Nucleus accumbens (tissue), 56 donors: ENCODE data around the gene ZER1.
"Not testable (repeated sequence)": the region's sequence is repeated elsewhere in the genome, so short reads cannot be mapped to it uniquely, and the experiment has no call there.

Source experiments
- DNase-seq, 56 donors: peaks; one replicate each; lab custom pipeline; 2025; lab: John Stamatoyannopoulos, UW

The ZER1 gene

DNA sequence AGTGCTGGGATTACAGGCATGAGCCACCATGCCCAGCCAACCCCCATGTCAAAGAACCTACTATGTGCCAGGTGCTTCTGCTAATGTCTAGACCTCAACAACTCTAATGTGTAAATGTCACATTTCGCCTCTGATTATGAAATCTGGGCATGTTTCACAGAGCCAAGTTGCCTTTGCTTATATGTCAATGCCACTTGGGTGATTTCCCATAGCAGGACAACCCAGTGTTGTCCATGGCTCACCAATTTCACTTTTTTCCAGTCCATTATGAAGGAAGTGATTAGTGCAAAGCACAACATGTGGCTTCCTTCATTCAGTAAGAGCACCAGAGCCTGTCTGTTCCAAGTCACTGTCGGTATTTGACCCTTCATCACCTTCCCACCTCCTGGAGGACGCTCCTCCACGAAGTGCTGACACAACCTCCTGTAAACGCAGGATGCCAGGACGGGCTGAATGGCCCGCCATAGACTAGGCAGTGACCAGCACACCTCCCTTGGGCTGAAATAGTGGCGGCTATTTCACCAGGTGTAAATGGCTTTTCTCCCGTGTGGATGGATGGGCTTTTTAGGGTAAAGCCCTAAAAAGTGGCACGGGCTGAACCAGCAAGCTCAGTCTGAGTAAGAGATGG is 70.4 kb downstream of the ZER1 start:
- DNase-seq, result no peak

DNA sequence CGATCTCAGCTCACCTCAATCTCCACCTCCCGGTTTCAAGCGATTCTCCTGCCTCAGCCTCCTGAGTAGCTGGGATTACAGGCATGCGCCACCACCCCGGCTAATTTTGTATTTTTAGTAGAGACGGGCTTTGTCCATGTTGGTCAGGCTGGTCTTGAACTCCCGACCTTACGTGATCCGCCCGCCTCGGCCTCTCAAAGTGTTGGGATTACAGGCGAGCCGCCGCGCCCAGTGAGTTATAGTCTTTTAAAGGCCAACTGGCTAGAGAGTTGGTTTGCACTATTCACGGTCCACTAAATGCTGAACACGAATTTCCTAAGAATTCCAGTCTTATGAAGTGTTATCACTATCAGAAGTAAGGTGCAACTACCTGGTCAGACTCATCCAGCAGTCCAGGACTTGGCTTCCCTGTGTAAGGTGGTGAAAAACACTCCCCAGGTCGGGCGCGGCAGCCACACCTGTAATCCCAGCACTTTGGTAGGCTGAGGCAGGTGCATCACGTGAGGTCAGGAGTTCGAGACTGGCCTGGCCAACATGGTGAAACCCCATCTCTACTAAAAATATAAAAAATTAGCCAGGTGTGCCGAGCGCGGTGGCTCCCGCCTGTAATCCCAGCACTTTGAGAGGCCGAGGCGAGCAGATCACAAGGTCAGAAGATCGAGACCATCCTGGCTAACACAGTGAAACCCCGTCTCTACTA is 72.5 kb downstream of the ZER1 start:
- not testable (repeated sequence) for DNase-seq

DNA sequence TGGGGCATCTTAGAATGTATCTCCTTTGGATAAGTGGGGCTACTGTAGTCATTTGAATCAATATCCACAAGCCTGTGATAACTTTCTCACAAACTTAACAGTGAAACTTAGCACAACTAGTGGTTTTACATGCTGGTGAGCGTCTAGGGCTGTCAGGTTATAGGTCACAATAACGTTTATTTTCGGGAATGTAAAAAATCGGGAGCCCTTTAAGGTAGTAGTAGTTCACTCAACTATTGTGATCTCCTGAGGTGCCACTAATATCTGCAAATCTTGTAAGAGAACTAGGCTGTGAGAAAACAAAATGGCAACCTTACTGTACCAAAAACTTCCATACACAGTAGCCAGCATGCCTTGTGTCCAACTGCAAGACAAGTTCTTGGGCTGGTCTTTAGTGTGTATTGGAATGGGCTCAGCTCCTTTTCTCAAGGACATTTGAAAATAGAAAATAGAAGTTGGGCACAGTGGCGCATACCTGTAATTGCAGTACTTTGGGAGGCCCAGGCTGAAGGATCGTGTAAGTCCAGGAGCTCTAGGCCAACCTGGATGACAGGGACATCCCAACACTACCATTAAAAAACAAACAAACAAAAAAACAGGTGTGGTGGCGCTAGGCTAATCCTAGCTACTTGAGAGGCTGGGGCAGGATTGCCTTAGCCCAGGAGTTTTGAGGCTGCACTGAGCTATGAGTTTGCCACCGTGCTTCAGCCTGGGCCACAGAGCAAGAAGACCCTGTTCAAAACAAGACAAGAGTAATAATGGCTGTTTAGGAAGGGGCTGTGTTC is 74.6 kb downstream of the ZER1 start:
- DNase-seq, result no peak

DNA sequence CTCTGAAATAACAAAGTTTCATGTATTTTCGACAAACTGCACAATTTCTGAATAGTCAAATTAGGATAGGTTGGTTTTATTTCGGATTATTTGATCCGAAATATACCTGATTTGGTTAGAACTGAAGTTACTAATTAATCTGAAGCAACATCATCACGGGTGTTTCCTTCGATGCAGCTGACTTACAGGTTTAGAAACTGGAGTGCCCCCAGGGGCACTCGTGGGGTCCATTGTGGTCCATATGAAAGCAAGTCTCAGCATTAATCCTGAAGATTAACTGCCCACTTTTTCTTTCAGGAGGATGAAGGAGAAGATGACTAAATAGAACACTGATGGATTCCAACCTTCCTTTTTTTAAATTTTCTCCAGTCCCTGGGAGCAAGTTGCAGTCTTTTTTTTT is 77.4 kb downstream of the ZER1 start:
- DNase-seq, result no peak

DNA sequence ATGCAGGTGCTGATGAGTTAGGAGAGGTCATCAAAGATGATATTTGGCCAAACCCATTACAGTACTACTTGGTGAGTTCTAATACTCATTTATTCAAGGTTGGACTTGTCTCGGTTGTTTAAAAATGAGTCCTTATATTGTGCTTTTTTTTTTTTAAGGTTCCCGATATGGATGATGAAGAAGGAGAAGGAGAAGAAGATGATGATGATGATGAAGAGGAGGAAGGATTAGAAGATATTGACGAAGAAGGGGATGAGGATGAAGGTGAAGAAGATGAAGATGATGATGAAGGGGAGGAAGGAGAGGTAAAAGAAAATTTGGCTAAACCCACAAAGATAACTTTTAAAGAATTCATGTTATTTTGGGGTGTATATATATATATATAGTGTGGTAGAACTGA is 78.0 kb downstream of the ZER1 start:
- not testable (repeated sequence) for DNase-seq

DNA sequence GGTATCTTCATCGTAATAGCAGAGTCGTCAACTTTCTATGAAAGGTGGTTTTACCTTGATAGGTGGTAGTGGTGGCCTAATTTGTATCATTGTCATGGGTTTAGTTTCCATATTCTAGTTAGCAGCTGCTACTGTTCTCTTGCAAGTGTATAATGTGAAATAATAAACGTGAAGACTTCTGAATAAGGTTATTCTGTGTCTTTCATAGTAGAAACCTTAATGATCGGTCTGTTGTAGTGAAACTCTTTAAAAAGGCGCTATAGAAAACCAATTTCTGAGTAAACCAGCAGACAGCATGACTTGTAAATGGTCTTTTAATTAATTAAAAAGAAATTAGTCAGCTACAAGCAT is 81.1 kb downstream of the ZER1 start:
- DNase-seq, result no peak

DNA sequence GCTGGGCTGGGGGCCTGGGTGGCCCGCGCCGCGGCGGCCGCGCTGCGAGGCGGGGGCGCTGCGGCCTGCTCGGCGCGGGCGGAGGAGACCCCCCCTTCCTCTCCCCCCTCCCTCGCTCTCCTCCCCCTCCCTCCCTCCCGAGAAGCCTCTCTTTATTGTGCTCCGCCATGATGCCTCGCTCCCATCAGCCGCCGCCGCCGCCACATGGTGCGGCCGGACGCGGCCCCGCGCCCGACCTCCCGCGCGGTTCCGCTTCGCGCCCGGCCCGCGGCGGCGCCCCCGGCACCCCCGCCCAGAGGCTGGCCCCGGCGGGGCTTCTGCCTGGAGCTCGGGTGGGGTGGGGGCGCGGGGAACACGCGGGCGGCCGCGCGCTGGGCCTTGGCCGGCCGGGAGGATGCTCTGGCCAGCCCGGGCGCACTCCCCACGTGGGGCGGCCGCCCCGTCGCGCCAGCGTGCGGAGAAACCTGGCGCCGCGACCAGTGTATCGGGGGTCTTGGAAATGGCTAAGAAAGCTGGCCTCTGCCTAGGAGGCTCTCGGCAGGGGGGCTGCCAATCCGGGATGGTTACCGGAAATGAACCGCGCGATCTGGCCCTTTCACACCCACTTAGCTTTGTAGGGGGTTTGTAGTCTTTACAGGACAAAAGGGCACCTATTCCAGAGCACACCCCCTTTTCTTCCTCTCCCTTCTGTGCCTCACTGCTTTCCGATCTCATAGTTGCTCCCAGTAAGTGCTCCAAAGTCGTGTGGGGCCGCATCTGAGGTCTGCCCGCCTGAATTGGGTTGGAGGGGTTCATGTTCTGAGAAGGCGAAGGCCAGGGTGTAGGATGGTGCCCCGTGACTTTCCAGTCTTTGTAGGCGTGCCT is 81.7 kb downstream of the ZER1 start:
- peak in 33 of 56 donors; percentile 7 to 64 (median 37) for DNase-seq

DNA sequence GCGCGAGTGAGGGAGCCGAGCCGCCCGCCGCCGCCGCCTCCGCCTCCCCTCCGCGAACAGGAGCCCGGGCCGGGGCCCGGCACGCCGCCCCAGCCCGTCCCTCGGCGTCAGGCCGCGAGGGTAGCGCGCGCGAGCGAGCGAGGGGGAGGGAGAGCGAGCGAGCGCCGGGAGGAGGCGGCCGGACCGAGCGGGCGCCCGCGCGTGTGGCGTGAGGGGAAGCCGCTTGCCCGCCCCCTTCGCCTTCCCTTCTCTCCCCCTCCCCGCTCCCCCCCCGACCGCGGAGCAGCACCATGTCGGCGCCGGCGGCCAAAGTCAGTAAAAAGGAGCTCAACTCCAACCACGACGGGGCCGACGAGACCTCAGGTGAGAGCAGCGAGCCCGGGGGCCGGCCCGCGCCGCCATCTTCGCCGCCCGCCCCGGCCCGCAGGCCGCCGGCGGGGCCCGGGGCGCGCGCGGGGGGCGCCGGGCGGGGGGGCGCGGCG is 82.4 kb downstream of the ZER1 start:
- DNase-seq, result peak in 26 of 56 donors; percentile 16 to 84 (median 66)

DNA sequence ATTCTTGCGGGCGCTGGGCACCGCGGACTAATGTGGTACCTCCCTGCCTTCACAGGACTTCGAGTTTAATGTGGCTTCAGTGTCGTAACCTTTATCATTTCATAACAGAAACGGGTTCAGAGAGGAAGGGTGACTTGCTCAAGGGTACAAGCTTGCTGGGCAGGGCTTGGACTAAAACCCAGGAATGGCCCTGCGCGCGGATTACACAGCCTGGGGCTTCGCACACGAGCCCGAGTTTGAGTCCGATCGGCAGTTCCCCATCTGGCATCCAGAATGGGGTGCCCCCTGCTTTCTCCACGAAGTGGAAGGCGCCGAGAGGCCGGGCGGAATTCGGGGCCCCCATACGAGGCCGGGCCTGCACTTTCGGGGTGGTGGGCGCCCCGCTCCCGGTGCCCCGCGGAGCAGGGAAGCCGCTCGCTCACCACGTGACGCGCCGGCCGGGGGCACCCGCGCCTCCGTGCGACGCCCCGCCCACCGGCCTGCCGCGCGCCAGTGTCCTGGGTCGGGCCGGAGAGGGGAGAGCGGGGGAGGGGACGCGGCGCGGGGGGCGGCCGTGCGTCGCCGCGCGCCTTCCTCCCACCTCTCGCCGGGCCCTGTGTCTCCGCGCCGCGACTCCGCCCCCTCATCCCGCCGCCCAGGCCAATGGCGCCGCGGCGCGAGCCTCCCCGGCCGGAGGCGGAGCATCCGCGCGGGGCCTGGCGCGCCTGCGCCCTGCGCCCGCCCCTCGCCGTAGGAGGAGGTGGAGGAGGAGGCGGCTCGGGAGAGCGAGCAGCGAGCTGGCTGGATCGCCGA is 83.0 kb downstream of the ZER1 start, which contains the start of gene SET:
SET (plus strand) TSS at position 722 of the 792 bp plus-strand sequence. CDS start 361 bp downstream, outside the sequence.
- DNase-seq, result peak in 55 of 56 donors; percentile 52 to 94 (median 85)

DNA sequence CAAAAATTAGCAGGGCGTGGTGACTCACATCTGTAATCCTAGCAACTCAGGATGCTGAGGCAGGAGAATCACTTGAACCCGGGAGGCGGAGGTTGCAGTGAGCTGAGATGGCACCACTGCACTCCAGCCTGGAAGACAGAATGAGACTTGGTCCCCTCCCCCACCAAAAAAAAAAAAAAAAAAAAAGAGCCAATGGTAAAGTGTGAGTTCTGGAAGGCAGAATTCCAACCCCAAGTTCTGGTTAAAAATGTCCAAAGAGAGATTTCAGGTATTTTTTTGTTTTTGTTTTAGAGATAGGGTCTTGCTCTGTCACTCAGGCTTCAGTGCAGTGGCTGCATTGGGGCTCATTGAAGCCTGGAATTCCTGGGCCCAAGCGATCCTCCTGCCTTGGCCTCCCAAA is 84.3 kb downstream of the ZER1 start:
- DNase-seq, result no peak

DNA sequence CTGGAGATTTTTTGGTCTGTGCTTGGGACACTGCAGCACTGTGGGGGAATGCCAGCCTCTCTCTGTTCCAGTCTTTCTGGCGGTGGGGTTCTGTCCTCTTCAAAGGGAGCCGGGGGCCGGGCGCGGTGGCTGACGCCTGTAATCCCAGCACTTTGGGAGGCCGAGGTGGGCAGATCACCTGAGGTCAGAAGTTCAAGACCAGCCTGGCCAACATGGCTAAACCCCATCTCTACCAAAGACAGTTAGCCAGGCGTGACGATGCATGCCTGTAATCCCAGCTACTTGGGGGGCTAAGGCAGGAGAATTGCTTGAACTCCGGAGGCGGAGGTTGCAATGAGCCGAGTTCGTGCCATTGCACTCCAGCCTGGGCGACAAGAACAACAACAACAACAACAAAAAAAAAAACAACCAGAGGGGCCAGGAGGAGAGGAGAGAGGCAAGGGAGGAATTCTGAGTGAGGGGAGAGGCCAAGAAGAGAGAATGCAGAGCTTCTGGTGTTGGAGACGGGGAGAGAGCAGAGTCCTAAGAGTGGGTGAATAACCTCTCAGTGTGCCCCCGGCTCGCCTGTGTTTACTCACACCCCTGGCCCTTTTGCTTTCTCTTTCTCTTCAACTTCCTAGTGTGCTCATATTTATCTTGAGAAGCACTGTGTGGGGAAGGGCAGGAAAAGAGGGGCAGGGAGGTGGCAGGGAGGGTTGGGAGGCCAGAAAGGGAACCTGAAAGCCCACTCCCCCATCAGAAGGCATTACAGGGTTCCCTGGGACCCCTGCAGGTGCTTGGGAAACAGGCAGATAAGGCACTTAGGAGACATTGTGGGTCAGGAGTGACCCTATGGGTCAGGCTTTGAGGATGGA is 85.9 kb downstream of the ZER1 start:
- DNase-seq, result no peak

DNA sequence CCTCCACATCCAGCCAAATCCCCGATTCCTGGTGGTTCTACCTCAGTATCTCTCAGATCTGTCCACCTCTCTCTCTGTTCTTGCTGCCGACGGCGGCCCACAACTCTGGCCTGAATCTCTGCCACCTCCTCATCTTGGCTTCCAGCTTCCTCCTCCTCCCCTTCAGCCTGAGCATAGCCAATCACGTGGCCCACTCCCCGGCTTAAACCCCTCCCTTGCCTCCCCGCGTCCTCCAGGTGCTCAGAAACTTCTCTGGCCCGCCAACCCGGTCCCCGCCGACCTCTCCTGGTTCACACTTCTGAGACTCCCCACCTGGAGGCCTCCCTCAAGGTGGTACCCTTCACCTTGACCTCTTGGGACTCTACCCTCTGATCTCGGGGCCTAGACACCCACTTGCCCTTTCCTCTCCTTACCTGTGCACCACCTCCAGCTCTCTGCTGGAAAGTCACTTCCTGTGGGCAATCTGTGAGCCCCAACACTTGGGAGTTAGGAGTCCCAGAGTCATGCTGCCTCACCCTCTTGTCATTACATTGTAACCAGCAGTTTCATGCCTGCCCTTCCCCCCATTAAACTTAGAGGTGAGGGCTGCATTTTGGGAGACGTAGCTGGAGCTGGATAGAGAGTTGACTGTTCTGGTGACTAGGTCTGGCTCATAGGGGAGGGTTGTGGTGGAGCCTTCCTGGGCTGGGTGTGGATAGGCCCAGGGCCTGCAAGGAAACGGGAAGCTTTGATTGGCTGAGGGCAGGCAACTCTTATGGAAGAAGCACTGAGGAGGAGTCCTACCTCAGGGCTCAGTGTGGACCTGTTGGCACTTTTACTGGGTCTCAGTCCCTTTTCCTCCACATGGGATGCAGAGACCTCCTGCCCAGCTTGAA is 87.2 kb downstream of the ZER1 start:
- DNase-seq, result peak in 27 of 56 donors; percentile 3 to 54 (median 14)

DNA sequence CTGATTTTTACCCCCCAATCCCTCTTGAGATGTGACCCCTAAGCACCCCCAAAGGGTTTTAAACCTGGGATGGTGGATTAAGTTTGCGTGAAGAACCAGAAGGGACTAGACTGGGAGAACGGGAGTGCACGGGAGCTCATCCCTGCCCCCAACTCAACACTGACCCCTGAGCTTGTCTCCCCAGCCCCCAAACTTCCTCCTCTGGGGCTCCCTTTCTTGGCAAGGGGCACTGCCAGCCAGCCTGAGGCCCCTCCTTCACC is 87.7 kb downstream of the ZER1 start:
- no peak for DNase-seq

DNA sequence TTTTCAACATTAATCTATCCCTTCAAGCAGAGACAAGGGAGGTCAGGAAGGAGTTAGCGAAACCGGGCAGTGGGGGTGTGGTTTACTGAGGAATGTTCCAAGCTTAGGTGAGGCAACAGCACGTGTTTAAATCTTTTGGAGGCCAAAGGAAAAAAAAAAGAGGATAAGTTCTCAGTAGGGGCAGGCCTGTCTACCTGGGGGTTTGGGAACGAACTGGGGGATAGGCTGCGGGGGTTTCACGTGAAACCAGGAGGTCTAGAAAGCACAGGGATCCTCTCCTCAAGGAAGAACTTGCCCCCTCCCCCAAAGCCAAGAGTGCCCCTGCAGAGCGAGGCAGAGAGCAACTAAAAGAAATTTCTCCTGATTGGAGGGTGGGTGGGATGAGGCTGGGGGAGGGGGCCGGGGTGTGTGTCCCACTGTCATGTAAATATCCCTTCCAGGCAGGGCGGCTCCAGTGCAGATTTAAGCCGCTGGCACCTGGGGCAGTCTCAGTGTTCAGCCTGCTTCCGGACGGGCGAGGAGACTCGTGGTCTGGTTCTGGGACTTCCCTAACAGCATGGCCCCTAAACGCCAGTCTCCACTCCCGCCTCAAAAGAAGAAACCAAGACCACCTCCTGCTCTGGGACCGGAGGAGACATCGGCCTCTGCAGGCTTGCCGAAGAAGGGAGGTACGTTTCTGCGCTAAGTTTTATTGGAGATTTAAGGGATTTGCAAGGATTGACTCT is 88.2 kb downstream of the ZER1 start:
- peak in 5 of 56 donors; percentile 3 to 13 (median 8) for DNase-seq
